DMS53 treated with DMSO at 0.1 percent for 48 hours (cell line): ENCODE data around the gene NRG3.

ENCODE experiments used
- DNase-seq: peaks from one replicate; lab custom pipeline; 2025; ENCODE audit not compliant: unreplicated experiment; lab: John Stamatoyannopoulos, UW

Gene NRG3

DNA sequence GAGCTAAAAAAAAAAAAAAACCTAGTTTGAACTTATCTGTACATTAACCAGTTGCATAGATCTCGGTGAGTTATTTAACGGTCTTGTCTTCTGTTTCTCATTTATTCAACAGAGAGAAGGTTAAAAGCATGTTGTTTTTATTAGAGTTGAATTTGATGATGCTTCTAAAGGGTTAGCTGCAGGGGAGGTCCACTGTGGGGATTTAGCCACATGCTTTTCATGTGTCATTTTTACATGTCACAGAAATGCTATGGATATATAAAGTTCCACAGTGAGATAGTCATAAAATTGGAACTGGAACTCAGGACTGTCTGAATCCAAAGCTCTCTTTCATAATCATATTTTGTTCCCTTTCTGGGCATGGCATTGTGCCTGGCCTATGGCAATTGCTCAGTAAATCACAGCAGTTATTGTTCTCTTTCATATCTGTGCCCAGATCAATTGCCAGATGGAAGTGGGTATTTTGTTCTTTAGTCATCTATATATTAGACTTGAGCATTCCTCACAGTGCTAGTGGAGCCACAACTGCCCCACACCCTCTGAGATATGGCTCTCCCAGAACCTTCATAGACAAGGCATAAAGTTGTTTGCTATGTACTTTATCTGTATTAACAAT lies 578.8 kb downstream of the NRG3 start:
- no peak for DNase-seq

DNA sequence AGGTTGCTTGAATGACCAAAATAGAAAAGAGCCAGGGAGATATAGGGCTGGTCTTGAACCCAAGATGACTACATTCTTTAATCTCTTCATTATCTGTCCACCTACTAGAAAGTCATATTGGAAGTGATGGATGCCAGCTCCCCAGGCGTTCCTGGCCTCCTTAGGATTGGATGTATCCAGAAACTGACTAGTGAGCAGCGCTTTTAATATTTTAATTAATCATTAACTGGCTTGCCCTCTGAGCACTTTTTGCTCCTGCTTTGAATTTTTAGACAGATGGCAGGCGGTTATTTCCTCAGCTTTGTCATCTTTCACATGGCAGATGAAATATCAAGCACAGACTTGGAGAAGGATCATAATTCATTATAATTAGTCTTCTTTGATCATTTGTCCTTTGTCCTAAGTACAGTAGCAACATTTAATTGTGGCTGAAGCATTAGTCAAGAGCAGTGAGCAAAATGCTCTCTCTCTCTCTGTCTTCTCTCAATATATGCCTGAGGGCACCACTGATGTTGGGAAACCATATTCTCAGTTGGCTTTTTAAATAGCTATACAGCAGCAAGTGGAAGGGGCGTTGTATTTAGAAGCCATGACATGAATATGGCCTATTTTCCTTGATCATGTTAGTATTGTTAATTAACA lies 588.0 kb downstream of the NRG3 start:
- peak; percentile 70 for DNase-seq

DNA sequence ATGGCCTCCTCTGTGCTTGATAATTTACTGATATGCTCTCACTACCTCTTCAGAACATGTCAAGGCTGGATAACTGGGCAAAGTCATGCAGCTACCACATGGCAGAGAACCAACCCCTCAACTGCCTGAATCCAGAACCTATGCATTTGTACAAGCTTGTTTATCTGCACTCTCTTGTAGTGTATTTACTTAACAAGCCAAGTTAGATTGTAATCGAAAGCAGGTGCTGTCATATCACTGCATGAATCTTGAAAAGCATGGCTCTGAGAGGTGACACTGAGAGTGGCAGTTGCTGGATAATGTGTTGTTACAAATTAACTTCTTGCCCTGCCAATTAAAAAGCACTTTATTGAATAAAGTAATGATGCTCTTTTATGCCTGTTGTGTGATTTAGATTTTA lies 588.6 kb downstream of the NRG3 start:
- peak; percentile 73 for DNase-seq

DNA sequence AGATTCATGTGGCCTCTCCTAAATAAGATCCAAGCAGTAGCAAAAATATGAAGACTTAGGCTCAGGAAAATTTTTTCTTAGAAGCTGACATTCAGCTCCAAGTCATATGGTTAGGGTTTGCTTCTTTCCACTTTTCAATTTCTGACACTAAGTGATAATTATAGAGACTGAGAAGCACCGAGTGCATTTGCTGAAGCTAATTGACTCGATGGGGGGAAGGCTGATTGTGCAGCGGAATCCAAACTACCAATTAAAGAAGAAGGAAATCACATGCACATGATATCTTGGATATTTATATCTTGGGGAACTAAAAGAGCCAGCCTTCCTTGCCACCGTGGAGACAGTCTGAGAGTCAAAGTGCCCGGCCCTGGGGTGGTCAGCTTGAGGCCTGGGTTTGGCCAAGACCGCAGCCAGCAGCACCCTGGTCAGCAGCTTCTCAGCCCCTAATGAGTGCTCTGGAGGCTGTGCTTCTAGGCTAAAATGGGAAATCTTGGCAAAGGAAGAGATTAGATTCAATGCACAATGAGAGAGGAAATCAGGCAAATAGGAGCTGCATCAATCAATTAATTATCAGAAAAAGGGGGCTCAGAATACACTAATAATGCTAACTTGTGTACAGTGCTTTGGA lies 589.3 kb downstream of the NRG3 start:
- DNase-seq: no peak

DNA sequence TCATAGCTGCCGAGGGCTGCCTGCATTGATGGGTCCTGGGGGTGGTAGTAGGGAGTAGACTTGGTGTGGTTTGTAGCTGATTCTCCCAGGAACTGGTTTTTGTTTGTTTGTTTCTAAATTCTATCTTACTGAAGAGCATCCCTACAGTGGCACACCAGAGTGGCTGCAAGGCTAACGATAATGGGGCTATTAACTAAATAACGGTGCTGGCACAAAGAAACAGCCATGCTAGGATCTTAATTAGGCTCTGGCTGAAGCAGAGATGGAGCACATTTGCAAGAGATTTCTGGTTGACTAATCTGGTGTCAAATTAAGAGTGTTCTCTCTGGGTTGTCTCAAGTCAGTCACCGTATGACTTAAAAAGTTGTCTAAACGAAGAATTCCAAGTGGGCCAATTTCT lies 590.0 kb downstream of the NRG3 start:
- DNase-seq: no peak

DNA sequence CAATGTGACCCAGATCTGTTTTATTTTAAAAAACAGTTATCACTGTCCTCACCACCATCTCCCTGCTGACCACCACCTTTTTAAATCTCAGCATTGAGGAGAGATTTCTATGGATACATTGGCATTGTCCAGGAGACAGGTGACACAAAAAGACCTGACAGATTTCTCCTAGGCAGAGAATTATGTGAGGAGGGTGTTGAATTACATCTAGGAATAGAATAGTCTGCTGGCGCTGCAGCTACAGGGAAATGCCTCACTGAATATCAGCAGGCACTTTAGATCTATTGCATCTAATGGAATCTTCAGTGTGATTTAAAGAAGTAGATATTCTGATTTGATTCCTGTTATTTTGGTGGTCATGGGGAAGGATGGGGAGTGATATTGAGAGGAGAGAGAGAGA lies 593.5 kb downstream of the NRG3 start:
- DNase-seq: no peak

DNA sequence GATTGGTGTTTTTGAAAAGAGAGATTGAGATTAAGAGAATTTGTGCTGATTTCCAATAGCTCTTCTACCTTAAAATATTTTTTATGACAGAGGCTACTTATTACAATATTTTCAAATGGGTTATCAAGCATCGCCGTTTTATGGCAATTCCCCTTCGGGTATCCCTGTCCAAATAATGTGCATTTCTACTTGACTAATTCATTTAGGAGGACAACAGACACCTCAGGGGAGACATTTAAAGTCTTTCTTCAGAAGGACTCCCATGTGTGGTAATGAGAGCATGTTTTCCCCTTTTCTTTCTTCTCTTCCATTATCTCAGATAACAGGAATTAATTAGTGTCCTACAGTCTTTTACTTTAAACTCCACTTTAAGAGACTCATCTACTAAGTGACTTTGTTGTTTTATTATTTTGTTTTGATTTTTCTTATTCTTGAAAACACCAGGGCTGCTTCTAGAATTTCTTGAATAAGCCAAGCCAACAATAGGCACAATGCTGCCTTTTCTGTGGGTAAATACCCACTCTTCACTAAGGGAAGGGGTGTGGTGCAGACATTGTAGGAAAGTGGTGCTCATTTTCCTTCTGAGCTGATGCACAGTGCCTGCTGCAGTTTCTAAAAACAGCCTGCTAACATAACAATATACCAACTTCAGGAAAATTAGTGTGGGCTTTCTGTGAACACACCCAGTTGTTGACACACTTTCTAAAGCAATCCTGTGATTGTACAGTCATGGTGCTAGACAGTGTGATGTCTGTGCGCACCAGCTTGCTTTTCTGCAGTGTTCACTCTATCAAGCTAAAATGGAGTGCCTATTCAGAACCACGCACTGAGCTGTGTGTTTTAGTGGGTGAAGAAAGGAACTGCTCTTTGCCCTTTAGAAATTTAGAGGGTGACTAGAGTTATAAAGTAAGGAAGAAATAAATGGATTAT lies 597.7 kb downstream of the NRG3 start:
- no peak for DNase-seq

DNA sequence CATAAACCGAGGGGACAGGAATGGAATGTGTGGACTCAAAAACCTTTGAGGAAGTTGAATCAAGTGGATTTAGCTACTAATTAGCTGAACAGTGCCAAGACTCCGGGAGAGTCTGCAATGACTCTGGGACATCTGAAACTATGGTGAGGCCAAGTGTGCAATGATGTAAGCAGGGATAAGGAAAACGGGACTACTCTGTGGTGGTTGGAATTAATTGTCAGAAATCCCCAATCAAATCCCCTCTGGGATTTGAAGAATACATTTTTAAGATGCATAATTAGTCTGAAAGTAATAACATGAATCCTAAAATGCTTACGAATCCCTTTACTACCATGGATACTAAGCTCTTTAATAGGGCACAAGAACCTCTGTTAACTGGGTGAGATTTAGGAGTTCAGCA lies 602.8 kb downstream of the NRG3 start:
- DNase-seq: no peak

DNA sequence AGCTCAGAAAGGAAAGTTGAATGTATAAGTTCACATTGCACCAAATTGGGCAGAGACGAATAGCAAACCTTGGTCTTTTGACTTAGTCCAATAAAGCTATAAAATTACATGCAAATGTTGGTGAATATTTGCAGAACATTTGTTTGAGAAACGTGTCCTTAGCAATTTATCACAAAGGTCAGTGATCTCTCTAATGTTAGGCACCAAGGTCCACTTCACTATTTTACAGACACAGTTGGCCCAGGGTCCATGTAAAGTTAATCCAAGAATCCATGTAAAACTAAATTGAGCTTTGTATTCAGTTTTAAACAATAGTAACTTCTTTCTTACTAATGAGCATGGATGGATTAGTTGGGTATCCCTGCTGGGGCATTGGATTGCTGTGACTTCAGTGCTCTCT lies 617.7 kb downstream of the NRG3 start:
- no peak for DNase-seq

DNA sequence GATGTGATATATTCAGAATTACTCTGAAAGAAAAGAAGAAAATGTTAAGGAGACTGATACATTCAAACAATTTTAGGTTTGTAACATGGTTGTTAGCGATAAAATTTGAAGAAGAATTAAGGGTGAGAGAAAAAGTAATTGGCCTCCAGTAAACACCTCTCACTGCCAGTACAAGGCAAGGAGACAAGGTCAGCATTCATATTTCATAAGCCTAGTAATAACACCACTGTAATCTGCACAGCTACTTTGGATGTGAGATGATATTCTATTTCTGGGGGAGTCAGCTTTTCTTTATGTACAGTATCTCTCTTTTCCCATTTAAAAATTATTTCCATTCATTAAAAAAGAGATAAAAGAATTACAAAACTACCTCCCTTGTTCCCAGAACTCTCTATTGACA lies 621.1 kb downstream of the NRG3 start:
- no peak for DNase-seq

DNA sequence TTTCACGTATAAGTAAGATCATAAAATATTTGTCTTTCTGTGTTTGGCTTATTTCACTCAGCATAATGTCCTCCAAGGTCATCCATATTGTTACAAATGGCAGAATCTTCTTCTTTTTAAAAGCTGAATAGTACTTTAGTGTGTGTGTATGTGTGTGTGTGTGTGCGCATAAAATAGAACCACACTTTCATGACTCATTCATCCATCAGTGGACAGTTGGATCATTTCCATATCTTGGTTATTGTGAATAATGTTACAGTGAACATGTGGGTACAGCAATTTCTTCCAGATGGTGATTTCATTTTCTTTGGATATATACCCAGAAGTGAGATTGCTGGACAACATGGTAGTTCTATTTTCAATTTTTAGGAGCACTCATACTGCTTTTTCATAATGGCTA lies 622.4 kb downstream of the NRG3 start:
- no peak for DNase-seq

DNA sequence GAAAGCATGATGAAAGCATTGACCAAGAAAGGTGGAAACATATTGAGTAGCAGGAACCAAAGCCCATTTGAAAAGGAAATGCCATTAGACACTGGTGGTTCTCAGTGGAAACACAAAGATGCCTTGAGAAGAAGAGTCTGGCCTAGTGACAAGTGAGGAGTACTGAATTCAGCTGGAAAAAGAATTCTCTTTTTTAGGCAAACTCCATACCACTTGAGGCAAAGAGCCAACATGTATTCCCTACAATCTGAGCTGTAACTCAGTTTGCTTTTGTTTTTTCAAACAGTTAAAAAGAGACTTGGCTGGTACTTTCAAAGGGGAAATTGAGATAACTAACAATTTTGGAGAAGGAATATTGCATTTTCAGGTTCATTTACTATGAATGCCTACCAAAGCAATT lies 624.0 kb downstream of the NRG3 start:
- DNase-seq: no peak

DNA sequence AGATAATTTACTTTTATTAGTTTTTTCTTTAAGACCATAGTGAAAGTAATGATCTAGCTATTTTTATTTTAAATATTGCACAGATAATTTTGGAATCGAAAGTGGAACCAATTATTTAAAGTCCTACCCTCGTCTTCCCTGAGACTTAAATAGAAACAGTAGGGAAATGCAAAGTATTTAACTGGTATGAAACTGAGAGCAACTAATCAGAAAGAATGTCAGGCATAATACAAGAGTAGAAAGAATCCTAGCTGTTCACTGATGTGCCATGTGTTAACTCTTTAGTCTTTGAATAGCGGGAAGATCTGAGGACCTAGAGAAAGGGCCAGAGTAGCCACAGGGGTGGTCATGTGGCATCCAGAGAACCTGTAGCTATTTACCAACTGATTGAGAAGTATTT lies 630.0 kb downstream of the NRG3 start:
- DNase-seq: no peak

DNA sequence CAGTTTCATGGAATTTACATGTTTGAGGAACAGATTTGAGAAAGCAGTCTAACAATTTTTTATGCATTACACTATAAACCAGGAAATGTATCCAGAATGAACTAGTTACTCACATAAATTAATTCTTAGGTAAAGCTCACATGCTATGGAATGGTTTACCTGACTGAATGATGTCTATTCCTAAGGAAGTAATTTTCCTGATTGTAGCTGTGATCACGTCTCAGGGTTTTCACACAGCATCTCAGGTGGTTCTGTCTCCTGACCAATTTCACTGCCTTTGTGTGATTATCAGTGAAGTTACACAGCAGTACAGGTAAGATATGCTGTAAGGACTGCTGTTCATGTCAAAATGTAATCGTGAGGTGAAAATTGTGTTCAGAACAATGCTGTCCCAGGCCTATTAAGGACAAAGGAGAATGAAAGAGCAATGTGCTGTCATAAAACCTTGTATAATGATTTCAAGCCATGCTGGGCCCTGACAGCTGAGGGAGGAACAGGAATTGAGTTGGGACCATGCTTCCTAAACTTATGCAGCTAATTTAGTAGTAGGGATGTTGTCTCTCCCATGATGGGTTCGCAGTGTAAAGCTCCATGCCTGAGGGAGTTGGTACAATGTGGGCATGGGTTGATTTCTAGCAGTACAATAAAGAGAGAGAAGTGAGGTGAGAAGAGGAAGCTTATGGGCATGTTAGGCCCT lies 631.8 kb downstream of the NRG3 start:
- no peak for DNase-seq

DNA sequence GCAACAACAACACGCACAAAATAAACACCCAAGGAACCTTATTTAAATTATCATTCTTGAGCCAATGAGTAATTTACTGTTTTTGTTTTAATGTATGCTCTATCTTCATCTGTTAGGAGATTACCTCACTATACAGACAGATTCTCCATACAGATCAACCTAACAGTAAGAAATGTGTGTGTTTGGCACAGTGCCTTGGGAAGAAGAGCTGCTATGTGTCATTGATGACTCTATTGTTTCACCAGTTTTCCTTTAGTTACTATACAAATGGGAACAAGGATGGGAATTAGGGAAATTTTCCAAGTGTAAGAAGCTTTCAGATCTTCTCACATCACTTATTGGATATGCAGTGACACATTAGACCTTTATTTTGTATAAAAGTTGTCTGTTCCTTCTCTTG lies 640.3 kb downstream of the NRG3 start:
- no peak for DNase-seq

DNA sequence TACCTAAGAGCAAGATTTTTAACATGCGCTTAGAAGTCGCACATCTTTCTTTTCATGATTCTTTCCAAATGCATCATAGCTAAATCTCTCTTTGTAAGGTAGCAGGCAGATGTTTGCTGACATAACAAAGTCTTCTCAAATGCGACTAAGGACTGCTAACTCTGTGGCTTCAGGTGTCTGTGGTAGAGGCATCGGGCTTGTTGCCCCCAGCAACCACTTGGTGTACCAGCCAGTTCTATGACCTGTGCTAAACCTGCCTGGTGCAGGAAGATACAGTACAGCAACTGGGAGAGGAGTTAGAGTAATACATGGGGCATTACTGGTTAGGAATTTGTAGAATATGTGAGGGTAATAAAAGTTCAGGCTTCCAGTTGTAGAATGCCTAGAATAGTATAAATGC lies 654.1 kb downstream of the NRG3 start:
- no peak for DNase-seq

DNA sequence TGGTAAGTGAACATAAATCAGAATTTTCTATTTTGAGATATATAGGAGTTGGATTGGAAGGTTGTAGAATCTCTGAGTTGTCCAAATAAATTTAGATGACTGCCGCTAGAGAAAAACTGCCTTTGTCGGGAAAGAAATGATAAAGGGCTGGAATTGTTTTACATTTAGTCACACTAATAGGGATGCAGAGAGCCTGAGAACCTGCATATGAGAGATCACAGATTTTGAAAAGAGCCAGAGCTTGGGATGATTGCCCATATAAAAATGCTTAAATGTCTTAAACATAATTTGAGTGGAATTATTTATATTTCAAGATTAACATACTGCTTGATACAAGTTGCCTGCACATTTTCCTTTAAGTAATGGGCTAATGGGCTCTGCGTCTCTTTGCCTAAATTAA lies 660.5 kb downstream of the NRG3 start:
- DNase-seq: no peak

DNA sequence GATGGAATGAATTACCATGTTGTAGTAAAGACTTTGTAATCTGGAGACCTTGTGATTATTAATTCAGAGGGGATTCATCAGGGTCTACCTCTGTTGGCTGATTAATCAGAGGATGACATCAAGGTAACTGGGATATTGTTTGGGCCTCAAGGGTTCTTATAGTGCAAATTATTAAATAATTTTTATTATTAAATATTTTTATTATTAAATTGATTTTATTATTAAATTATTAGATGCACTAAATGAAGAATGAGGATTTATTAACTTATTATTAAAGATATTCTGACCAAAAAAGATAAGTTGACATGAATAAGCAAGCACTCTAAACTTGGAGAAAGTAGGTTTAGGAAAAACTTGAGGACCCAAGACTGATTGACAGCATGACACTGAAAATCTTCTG lies 661.7 kb downstream of the NRG3 start:
- DNase-seq: no peak

DNA sequence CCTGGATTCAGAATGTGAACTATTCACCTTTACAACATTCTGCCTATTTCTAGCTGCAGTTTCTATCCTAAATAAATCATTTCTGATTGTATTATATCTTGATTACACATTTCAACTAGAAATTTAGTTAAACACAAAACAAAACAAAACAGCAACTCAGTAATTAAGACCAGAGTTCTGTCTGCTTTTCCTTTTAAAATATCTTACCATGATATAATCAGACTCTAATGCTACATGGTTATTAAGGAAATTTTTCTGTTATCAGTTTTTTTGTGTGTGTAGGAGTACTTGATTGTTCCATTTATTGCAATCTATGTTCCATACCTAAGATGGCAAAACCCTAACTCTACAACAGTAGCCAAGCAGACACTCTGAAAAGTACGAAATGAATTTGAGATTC lies 663.3 kb downstream of the NRG3 start:
- no peak for DNase-seq

DNA sequence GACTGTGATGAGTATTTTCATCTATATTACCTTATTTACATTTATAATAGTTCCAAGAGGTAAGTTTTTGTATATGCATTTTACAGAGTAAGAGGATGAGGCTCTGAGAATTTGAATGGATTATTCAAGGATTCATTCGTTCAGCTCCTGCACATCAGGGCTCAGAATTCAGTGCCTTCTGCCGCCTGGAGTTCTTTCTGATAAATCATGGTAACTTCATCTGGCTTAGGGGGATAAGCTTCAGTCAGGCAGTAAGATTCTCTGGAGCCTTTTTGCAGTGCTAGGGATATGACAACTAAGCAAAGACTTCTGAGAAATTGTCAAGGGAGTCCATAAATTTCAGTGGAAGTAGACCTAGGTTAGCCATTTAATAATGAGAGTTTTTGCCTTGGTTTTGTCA lies 668.6 kb downstream of the NRG3 start:
- no peak for DNase-seq

DNA sequence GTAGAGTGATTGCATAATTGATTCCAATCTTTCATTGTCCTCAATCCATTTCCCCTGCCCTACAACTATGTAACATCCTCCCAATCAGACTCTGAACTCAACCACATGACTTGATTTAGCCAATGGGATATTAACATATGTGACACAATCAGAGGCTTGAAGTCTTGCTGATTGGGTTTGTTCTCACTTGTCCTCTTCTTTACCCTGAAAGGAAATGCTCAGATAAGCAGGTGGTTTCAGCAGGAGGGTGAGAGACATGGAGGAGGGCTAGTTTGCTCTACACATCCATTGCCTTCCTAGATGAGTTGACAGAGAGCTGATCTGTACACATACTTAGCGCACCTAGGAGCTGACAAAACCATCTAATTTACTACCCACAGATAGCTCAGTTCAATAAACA lies 669.4 kb downstream of the NRG3 start:
- DNase-seq: no peak
